Ishikawa (cell line): ENCODE measurements around the gene NEO1.

ENCODE experiments used
- CEBPB ChIP-seq: IDR thresholded peaks from 2 replicates; pipeline ENCODE4 v1.6.1; 2012
- EP300 ChIP-seq: IDR thresholded peaks from 2 replicates; pipeline ENCODE4 v1.6.1; 2012; ENCODE audit warnings: borderline replicate concordance
- FOXM1 ChIP-seq: IDR thresholded peaks from 2 replicates; pipeline ENCODE4 v1.6.1; 2012; ENCODE audit warnings: low read depth, borderline replicate concordance
- MAX ChIP-seq: IDR thresholded peaks from 2 replicates; pipeline ENCODE4 v1.6.1; 2012
- REST ChIP-seq: IDR thresholded peaks from 2 replicates; pipeline ENCODE4 v1.6.1; 2012; ENCODE audit warnings: low read depth, mild to moderate bottlenecking
- TAF1 ChIP-seq: IDR thresholded peaks from 2 replicates; pipeline ENCODE4 v1.6.1; 2012; ENCODE audit warnings: low read depth, mild to moderate bottlenecking
- YY1 ChIP-seq: IDR thresholded peaks from 2 replicates; pipeline ENCODE4 v1.6.1; 2012; ENCODE audit warnings: low read depth
- TF ChIP-seq, protein P1 (sequence below): IDR thresholded peaks from 2 replicates; pipeline ENCODE4 v1.6.1; 2012

GRCh38 chr15:73024168-73024567, 28.1 kb upstream of the NEO1 start:
- TF ChIP-seq EP300 (no peak), TAF1 (no peak), YY1 (no peak), FOXM1 (no peak), REST (no peak), MAX (no peak), CEBPB (no peak)
- TF ChIP-seq, protein P1, sequence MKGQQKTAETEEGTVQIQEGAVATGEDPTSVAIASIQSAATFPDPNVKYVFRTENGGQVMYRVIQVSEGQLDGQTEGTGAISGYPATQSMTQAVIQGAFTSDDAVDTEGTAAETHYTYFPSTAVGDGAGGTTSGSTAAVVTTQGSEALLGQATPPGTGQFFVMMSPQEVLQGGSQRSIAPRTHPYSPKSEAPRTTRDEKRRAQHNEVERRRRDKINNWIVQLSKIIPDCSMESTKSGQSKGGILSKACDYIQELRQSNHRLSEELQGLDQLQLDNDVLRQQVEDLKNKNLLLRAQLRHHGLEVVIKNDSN, result no peak
